ENCODE results near the gene ADCK1.

Gene ADCK1

GRCh38 chr14:77923131-77923936 is 123.4 kb downstream of the ADCK1 start:
- H2AFZ ChIP-seq (ENCODE audit: low read depth, low read length, severe bottlenecking): no peak overlapping the region
- no peaks in the 10 kb centered on the region for H3F3A ChIP-seq (ENCODE audit: insufficient read depth)
- no peak overlapping the region for H3K4me3 ChIP-seq (ENCODE audit: insufficient read depth, low read length, poor library complexity, severe bottlenecking)
- no peak overlapping the region for H3K9ac ChIP-seq (ENCODE audit: low read length)
- H3K79me2 ChIP-seq (ENCODE audit: insufficient read depth, low read length): no peaks in the 10 kb centered on the region
- no peaks in the 10 kb centered on the region for H3K9me3 ChIP-seq (ENCODE audit: insufficient read depth, low read length)
- H4K20me1 ChIP-seq (ENCODE audit: low read depth, low read length): no peaks in the 10 kb centered on the region
- H3K4me2 ChIP-seq (ENCODE audit: low read depth, low read length, poor library complexity, severe bottlenecking): no peak overlapping the region
- no peaks in the 10 kb centered on the region for H3K27me3 ChIP-seq (ENCODE audit: low read length)
- no peaks in the 10 kb centered on the region for H3K36me3 ChIP-seq (ENCODE audit: low read length)
- TF ChIP-seq CTCF (IDR thresholded peaks at IDR 0.05; ENCODE audit: insufficient read depth, low read length, poor library complexity, severe bottlenecking) (no peak), EZH2phosphoT487 (conservative IDR thresholded peaks at IDR 0.05; ENCODE audit: low read length) (no peak)
- H3K9me2 ChIP-seq (replicated peaks; ENCODE audit: insufficient read depth, low read length): no peaks in the 10 kb centered on the region
- H3K27ac ChIP-seq (ENCODE audit: low read depth, low read length): no peak overlapping the region

- Histone ChIP-seq H3K27ac (ENCODE audit: low read depth, low read length) (no peak overlapping the region), H3K4me2 (ENCODE audit: low read depth, low read length, poor library complexity, severe bottlenecking) (no peak overlapping the region), H3K9ac (ENCODE audit: low read length) (no peak overlapping the region), H4K20me1 (ENCODE audit: low read depth, low read length) (no peaks in the 10 kb centered on the region), H3F3A (ENCODE audit: insufficient read depth) (no peaks in the 10 kb centered on the region), H2AFZ (ENCODE audit: low read depth, low read length, severe bottlenecking) (no peak overlapping the region), H3K27me3 (ENCODE audit: low read length) (no peaks in the 10 kb centered on the region), H3K36me3 (ENCODE audit: low read length) (no peaks in the 10 kb centered on the region), H3K9me2 (replicated peaks; ENCODE audit: insufficient read depth, low read length) (no peaks in the 10 kb centered on the region), H3K4me3 (ENCODE audit: insufficient read depth, low read length, poor library complexity, severe bottlenecking) (no peak overlapping the region), H3K79me2 (ENCODE audit: insufficient read depth, low read length) (no peaks in the 10 kb centered on the region), H3K9me3 (ENCODE audit: insufficient read depth, low read length) (no peaks in the 10 kb centered on the region)
- no peak for TF ChIP-seq CTCF (IDR thresholded peaks at IDR 0.05; ENCODE audit: insufficient read depth, low read length, poor library complexity, severe bottlenecking)
- TF ChIP-seq EZH2phosphoT487 (conservative IDR thresholded peaks at IDR 0.05; ENCODE audit: low read length): no peak
Observed at GRCh38 chr14:77924141-77924948, 124.4 kb downstream of the ADCK1 start.

- H3K9ac ChIP-seq (ENCODE audit: low read length): no peak overlapping the region
- no peaks in the 10 kb centered on the region for H3F3A ChIP-seq (ENCODE audit: insufficient read depth)
- H3K4me3 ChIP-seq (ENCODE audit: insufficient read depth, low read length, poor library complexity, severe bottlenecking): no peak overlapping the region
- no peaks in the 10 kb centered on the region for H3K36me3 ChIP-seq (ENCODE audit: low read length)
- TF ChIP-seq CTCF (IDR thresholded peaks at IDR 0.05; ENCODE audit: insufficient read depth, low read length, poor library complexity, severe bottlenecking): no peak
- TF ChIP-seq EZH2phosphoT487 (conservative IDR thresholded peaks at IDR 0.05; ENCODE audit: low read length): no peak
- H3K27ac ChIP-seq (ENCODE audit: low read depth, low read length): no peak overlapping the region
- H4K20me1 ChIP-seq (ENCODE audit: low read depth, low read length): no peaks in the 10 kb centered on the region
- no peak overlapping the region for H2AFZ ChIP-seq (ENCODE audit: low read depth, low read length, severe bottlenecking)
- H3K9me2 ChIP-seq (replicated peaks; ENCODE audit: insufficient read depth, low read length): no peaks in the 10 kb centered on the region
- H3K9me3 ChIP-seq (ENCODE audit: insufficient read depth, low read length): no peaks in the 10 kb centered on the region
- no peaks in the 10 kb centered on the region for H3K79me2 ChIP-seq (ENCODE audit: insufficient read depth, low read length)
- no peaks in the 10 kb centered on the region for H3K27me3 ChIP-seq (ENCODE audit: low read length)
- H3K4me2 ChIP-seq (ENCODE audit: low read depth, low read length, poor library complexity, severe bottlenecking): no peak overlapping the region
Observed at GRCh38 chr14:77926942-77927341, 127.0 kb downstream of the ADCK1 start.
